Measurements from ENCODE around the gene LRRC8D. TPM values are rescaled to one million over a fixed set of nuclear protein-coding genes. Genes with fewer than 3 reads are reported as not detected.

The LRRC8D gene
- total and polyA plus RNA-seq, 2 experiments from 2014 or later, result 23.6 to 48.8 TPM

DNA sequence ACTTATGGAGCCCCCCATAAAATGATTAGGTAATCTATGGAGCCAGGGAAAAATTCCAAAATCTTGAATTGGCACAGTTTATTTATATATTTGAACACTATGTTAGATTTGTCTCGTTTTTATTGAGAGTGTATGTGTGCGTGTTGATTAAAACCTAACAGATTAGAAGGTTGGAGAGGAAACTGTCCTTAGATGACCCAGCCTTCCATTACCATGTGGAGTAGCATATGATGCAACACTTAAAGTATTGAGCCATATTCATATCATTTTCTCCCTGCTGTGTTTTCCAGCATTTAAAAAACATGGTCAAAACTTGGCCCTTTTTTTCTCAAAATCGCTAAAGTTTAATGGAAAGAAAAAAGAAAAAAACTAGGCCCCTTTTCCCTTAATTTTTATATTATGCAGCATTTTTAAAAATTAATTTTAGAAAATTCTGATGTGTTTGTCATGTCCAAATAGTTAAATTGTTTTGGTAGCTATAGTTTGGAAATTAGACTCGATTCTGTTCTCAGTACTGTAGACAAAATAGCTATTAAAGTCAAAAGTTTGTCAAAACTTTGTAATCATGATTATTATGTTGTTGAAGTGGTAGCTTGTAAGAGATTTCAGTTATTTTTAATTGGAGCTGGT lies 2.3 kb downstream of the LRRC8D start:
- no peak for TF ChIP-seq JUNB (IDR thresholded peaks at IDR 0.05; ENCODE audit: unreplicated experiment)
- TF ChIP-seq ZNF114 (CRISPR knock-in tag; IDR thresholded peaks at IDR 0.05), result no peak
- TF ChIP-seq POLR2AphosphoS5 (IDR thresholded peaks at IDR 0.05; ENCODE audit: low read depth), result no peak
- TF ChIP-seq, protein P1, sequence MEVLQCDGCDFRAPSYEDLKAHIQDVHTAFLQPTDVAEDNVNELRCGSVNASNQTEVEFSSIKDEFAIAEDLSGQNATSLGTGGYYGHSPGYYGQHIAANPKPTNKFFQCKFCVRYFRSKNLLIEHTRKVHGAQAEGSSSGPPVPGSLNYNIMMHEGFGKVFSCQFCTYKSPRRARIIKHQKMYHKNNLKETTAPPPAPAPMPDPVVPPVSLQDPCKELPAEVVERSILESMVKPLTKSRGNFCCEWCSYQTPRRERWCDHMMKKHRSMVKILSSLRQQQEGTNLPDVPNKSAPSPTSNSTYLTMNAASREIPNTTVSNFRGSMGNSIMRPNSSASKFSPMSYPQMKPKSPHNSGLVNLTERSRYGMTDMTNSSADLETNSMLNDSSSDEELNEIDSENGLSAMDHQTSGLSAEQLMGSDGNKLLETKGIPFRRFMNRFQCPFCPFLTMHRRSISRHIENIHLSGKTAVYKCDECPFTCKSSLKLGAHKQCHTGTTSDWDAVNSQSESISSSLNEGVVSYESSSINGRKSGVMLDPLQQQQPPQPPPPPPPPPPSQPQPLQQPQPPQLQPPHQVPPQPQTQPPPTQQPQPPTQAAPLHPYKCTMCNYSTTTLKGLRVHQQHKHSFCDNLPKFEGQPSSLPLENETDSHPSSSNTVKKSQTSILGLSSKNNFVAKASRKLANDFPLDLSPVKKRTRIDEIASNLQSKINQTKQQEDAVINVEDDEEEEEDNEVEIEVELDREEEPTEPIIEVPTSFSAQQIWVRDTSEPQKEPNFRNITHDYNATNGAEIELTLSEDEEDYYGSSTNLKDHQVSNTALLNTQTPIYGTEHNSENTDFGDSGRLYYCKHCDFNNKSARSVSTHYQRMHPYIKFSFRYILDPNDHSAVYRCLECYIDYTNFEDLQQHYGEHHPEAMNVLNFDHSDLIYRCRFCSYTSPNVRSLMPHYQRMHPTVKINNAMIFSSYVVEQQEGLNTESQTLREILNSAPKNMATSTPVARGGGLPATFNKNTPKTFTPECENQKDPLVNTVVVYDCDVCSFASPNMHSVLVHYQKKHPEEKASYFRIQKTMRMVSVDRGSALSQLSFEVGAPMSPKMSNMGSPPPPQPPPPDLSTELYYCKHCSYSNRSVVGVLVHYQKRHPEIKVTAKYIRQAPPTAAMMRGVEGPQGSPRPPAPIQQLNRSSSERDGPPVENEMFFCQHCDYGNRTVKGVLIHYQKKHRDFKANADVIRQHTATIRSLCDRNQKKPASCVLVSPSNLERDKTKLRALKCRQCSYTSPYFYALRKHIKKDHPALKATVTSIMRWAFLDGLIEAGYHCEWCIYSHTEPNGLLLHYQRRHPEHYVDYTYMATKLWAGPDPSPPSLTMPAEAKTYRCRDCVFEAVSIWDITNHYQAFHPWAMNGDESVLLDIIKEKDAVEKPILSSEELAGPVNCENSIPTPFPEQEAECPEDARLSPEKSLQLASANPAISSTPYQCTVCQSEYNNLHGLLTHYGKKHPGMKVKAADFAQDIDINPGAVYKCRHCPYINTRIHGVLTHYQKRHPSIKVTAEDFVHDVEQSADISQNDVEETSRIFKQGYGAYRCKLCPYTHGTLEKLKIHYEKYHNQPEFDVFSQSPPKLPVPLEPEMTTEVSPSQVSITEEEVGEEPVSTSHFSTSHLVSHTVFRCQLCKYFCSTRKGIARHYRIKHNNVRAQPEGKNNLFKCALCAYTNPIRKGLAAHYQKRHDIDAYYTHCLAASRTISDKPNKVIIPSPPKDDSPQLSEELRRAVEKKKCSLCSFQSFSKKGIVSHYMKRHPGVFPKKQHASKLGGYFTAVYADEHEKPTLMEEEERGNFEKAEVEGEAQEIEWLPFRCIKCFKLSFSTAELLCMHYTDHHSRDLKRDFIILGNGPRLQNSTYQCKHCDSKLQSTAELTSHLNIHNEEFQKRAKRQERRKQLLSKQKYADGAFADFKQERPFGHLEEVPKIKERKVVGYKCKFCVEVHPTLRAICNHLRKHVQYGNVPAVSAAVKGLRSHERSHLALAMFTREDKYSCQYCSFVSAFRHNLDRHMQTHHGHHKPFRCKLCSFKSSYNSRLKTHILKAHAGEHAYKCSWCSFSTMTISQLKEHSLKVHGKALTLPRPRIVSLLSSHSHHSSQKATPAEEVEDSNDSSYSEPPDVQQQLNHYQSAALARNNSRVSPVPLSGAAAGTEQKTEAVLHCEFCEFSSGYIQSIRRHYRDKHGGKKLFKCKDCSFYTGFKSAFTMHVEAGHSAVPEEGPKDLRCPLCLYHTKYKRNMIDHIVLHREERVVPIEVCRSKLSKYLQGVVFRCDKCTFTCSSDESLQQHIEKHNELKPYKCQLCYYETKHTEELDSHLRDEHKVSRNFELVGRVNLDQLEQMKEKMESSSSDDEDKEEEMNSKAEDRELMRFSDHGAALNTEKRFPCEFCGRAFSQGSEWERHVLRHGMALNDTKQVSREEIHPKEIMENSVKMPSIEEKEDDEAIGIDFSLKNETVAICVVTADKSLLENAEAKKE (CRISPR knock-in tag; IDR thresholded peaks at IDR 0.05), result no peak
- no peak for TF ChIP-seq ETS1 (IDR thresholded peaks at IDR 0.05)
- TF ChIP-seq NANOG (IDR thresholded peaks at IDR 0.05; ENCODE audit: borderline replicate concordance), result no peak
- TF ChIP-seq, protein P2, sequence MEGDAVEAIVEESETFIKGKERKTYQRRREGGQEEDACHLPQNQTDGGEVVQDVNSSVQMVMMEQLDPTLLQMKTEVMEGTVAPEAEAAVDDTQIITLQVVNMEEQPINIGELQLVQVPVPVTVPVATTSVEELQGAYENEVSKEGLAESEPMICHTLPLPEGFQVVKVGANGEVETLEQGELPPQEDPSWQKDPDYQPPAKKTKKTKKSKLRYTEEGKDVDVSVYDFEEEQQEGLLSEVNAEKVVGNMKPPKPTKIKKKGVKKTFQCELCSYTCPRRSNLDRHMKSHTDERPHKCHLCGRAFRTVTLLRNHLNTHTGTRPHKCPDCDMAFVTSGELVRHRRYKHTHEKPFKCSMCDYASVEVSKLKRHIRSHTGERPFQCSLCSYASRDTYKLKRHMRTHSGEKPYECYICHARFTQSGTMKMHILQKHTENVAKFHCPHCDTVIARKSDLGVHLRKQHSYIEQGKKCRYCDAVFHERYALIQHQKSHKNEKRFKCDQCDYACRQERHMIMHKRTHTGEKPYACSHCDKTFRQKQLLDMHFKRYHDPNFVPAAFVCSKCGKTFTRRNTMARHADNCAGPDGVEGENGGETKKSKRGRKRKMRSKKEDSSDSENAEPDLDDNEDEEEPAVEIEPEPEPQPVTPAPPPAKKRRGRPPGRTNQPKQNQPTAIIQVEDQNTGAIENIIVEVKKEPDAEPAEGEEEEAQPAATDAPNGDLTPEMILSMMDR (conservative IDR thresholded peaks at IDR 0.05; ENCODE audit: low read depth in 2 of 2), result no peak
- no peak for TF ChIP-seq ZNF331 (CRISPR knock-in tag; IDR thresholded peaks at IDR 0.05; ENCODE audit: low read depth)
- TF ChIP-seq EZH2 (IDR thresholded peaks at IDR 0.05; ENCODE audit: low read depth, unreplicated experiment), result no peak
- no peak for TF ChIP-seq STAT1 (IDR thresholded peaks at IDR 0.05; ENCODE audit: unreplicated experiment)
- no peak for TF ChIP-seq CREB1 (CRISPR knock-in tag; IDR thresholded peaks at IDR 0.05; ENCODE audit: low read depth)
- no peak for TF ChIP-seq REST (IDR thresholded peaks at IDR 0.05; ENCODE audit: unreplicated experiment)
- TF ChIP-seq EZH2phosphoT487 (IDR thresholded peaks at IDR 0.05; ENCODE audit: unreplicated experiment), result no peak
- peaks cover 40% of the 10 kb centered on the region for H3K36me3 Mint-ChIP-seq (ENCODE audit: low read depth)
- Histone ChIP-seq H3K4me3 (peak overlapping the region; percentile 96), H2AFZ (no peak overlapping the region), H3K4me2 (peak overlapping the region; percentile 99), H3K36me3 (ENCODE audit: insufficient read depth) (0 out of 2 replicates have a peak, but pooled peaks cover 4% of the 10 kb centered on the region), H3F3A (replicated peaks; ENCODE audit: low read depth) (0 out of 2 replicates have a peak, but pooled peaks cover 5% of the 10 kb centered on the region), H4K20me1 (replicated peaks; ENCODE audit: insufficient read depth) (peaks cover 10% of the 10 kb centered on the region; the same call in 1 of the 2 replicates), H3K27me3 (ENCODE audit: insufficient read depth) (0 out of 2 replicates have a peak, but pooled peaks cover 5% of the 10 kb centered on the region), H3K9me2 (ENCODE audit: insufficient read depth) (no peaks in the 10 kb centered on the region), H3K4me1 (ENCODE audit: insufficient read depth) (peaks cover 34% of the 10 kb centered on the region), H3K27ac (ENCODE audit: low read depth) (no peak overlapping the region), H3K79me2 (replicated peaks; ENCODE audit: insufficient read depth) (peaks cover 85% of the 10 kb centered on the region)
- H3K27ac Mint-ChIP-seq, result peak overlapping the region; percentile 98; the same call in 1 of the 2 replicates
- no peak for ATAC-seq
- peak overlapping the region; percentile 88 for H3K4me3 Mint-ChIP-seq
- H3K4me1 Mint-ChIP-seq, result peaks cover 42% of the 10 kb centered on the region
- no peak for DNase-seq (ENCODE audit: low spot score)
- H3K9me3 Mint-ChIP-seq, result no peaks in the 10 kb centered on the region; the same call in 2 of the 3 replicates
- H3K27me3 Mint-ChIP-seq (ENCODE audit: insufficient read depth, low read depth, poor library complexity), result peaks cover 10% of the 10 kb centered on the region
